ENCODE data around the gene IPO9. TPM values are rescaled to one million over a fixed set of nuclear protein-coding genes. Genes with fewer than 3 reads are reported as not detected.
A peak's percentile ranks its signal among the peaks of the same experiment; 100 is the strongest.

Gene IPO9
- total RNA-seq: 124 and 137 TPM in 2 replicates
- long read RNA-seq, full-length matches to known transcripts: 108 of 197 reads
- long read RNA-seq, partial matches to known transcripts: 56 of 197 reads
- long read RNA-seq, other reads (novel, unspliced or antisense): 33 of 197 reads

DNA sequence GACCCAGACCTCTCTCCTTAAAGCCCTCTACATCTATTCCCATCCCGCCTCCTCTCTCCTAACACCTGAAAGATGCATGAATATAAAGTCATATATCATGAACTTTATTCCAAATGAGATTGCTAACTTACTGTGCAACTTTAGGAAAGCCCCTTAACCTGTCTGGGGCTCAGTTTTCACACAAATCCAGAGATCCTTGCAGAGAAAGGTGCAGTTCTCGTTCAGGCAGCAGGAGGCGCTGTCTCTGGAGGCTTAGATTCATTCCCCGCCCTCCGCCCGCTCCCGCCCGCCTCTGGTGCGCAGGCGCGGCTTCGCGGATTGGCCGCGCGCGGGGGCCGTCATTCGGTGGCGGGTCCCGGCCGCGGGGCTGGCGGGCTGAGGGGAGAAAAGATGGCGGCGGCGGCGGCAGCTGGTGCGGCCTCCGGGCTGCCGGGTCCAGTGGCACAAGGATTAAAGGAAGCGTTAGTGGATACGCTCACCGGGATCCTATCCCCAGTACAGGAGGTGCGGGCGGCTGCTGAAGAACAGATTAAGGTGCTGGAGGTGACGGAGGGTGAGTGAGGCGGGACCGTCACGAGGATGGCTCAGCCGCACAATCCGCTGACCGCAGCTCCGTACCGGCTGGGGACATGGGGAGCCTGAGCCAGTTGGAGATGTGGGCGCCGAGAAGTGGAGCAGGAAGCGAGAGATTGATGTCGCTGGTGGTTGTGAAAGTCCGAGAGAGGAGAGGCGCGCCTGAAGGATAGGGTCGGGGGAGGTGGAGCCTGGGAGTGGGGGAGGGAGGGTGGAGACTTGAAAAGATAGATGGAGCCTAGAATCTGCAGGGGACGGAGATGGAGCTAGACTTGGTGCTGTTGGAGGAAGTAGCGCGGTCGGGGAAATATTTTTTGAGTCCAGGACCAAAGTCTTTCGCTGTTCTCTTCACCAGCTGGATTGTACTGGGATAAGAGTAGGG lies at the start of gene IPO9:
Gene IPO9, plus strand, starts transcription at position 338 of the 955 bp plus-strand sequence. Its CDS starts 53 bp downstream, at position 391.
- TF ChIP-seq, protein P1, sequence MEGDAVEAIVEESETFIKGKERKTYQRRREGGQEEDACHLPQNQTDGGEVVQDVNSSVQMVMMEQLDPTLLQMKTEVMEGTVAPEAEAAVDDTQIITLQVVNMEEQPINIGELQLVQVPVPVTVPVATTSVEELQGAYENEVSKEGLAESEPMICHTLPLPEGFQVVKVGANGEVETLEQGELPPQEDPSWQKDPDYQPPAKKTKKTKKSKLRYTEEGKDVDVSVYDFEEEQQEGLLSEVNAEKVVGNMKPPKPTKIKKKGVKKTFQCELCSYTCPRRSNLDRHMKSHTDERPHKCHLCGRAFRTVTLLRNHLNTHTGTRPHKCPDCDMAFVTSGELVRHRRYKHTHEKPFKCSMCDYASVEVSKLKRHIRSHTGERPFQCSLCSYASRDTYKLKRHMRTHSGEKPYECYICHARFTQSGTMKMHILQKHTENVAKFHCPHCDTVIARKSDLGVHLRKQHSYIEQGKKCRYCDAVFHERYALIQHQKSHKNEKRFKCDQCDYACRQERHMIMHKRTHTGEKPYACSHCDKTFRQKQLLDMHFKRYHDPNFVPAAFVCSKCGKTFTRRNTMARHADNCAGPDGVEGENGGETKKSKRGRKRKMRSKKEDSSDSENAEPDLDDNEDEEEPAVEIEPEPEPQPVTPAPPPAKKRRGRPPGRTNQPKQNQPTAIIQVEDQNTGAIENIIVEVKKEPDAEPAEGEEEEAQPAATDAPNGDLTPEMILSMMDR (conservative IDR thresholded peaks at IDR 0.05): peak; percentile 95
- H3K4me1 Mint-ChIP-seq: peaks cover 58% of the 10 kb centered on the region
- no peaks in the 10 kb centered on the region for H3K36me3 Mint-ChIP-seq (ENCODE audit: low read depth)
- H3K27ac Mint-ChIP-seq (ENCODE audit: unreplicated experiment): peak within 1 kb of the TSS; percentile 99
- peak within 1 kb of the TSS; percentile 98 for H3K4me3 Mint-ChIP-seq
- H3K27me3 Mint-ChIP-seq (ENCODE audit: low read depth): no peaks in the 10 kb centered on the region
- no peaks in the 10 kb centered on the region for H3K9me3 Mint-ChIP-seq
- peak; percentile 98 for DNase-seq (ENCODE audit: low read depth, low spot score)

DNA sequence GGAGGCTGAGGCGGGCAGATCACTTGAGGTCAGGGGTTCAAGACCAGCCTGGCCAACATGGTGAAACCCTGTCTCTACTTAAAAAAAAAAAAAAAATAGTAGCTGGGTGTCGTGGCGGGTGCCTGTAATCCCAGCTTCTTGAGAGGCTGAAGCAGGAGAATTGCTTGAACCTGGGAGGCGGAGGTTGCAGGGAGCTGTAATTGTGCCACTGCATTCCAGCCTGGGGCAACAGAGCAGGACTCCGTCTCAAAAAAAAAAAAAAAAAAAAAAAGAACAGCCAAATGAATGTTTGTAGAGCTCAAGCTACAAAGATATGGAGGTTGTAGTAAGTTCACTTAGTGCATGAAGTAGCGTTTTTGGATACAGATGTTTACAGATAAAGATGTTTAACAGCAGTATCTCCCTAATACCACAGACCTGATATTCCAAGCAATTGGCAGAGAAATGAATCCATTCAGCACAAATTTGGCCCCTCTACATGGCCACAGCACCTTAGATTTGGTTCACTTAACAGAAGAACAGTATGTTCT lies 49.5 kb upstream of the IPO9 start:
- Mint-ChIP-seq H3K27me3 (ENCODE audit: low read depth) (no peaks in the 10 kb centered on the region), H3K27ac (ENCODE audit: unreplicated experiment) (no peak overlapping the region), H3K4me3 (no peak overlapping the region), H3K36me3 (ENCODE audit: low read depth) (peaks cover 28% of the 10 kb centered on the region), H3K4me1 (peaks cover 3% of the 10 kb centered on the region), H3K9me3 (no peaks in the 10 kb centered on the region)
- no peak for DNase-seq (ENCODE audit: low read depth, low spot score)
- TF ChIP-seq, protein P1 (conservative IDR thresholded peaks at IDR 0.05): no peak

DNA sequence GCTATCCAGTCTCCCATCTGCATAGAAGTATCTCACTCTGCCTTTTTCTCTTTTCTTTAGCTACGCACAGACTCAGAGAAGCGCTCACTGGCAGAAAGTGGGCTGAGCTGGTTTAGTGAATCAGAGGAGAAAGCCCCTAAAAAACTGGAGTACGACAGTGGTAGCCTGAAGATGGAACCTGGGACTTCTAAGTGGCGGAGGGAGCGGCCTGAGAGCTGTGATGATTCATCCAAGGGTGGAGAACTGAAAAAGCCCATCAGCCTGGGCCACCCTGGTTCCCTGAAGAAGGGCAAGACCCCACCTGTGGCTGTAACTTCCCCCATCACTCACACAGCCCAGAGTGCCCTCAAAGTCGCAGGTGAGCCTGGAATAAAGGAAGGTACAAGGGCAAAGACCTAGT lies 48.0 kb upstream of the IPO9 start:
- peaks cover 3% of the 10 kb centered on the region for H3K4me1 Mint-ChIP-seq
- TF ChIP-seq, protein P1 (conservative IDR thresholded peaks at IDR 0.05): no peak
- H3K36me3 Mint-ChIP-seq (ENCODE audit: low read depth): peaks cover 33% of the 10 kb centered on the region
- no peaks in the 10 kb centered on the region for H3K27me3 Mint-ChIP-seq (ENCODE audit: low read depth)
- H3K4me3 Mint-ChIP-seq: no peak overlapping the region
- no peak overlapping the region for H3K27ac Mint-ChIP-seq (ENCODE audit: unreplicated experiment)
- no peaks in the 10 kb centered on the region for H3K9me3 Mint-ChIP-seq
- no peak for DNase-seq (ENCODE audit: low read depth, low spot score)

DNA sequence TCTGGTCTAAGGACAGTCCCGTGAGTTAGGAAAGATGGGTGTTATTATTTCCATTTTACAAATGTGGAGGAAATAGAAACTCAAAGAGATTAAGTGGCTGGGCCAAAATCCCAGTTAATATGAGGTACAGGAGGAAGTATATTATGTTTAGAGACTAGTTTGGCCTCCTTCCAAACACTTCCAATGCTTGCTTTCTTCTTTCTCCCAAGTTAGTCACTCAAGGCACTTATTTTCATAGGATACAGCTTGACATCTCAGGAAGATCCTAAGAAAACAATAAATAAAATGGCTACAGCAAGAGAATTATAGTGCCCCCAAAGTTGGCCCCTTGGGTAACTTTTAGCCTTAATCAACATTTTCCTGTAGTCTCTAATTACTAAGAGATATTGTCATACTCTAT lies 47.5 kb upstream of the IPO9 start:
- no peak for DNase-seq (ENCODE audit: low read depth, low spot score)
- H3K27ac Mint-ChIP-seq (ENCODE audit: unreplicated experiment): no peak overlapping the region
- H3K27me3 Mint-ChIP-seq (ENCODE audit: low read depth): no peaks in the 10 kb centered on the region
- no peaks in the 10 kb centered on the region for H3K9me3 Mint-ChIP-seq
- TF ChIP-seq, protein P1 (conservative IDR thresholded peaks at IDR 0.05): no peak
- peaks cover 37% of the 10 kb centered on the region for H3K36me3 Mint-ChIP-seq (ENCODE audit: low read depth)
- H3K4me1 Mint-ChIP-seq: peaks cover 3% of the 10 kb centered on the region
- H3K4me3 Mint-ChIP-seq: no peak overlapping the region

DNA sequence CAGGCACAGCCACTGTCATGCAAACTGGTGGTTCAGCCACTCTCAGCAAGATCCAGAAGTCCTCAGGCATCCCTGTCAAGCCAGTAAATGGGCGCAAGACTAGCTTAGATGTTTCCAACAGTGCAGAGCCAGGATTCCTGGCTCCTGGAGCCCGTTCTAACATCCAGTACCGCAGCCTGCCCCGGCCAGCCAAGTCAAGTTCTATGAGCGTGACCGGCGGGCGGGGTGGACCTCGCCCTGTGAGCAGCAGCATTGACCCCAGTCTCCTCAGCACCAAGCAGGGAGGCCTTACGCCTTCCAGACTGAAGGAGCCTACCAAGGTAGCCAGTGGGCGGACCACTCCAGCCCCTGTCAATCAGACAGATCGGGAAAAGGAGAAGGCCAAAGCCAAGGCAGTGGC lies 46.6 kb upstream of the IPO9 start:
- Mint-ChIP-seq H3K4me3 (no peak overlapping the region), H3K4me1 (peaks cover 3% of the 10 kb centered on the region), H3K9me3 (no peaks in the 10 kb centered on the region), H3K36me3 (ENCODE audit: low read depth) (peaks cover 43% of the 10 kb centered on the region), H3K27ac (ENCODE audit: unreplicated experiment) (no peak overlapping the region), H3K27me3 (ENCODE audit: low read depth) (no peaks in the 10 kb centered on the region)
- no peak for DNase-seq (ENCODE audit: low read depth, low spot score)
- TF ChIP-seq, protein P1 (conservative IDR thresholded peaks at IDR 0.05): no peak

Measured in neural crest cell (in vitro differentiated cells).